Measurements from ENCODE around the gene CLIP2. TPM values are rescaled to one million over a fixed set of nuclear protein-coding genes. Genes with fewer than 3 reads are reported as not detected.
A peak's percentile ranks its signal among the peaks of the same experiment; 100 is the strongest.

The CLIP2 gene
- total RNA-seq, 1 donor from 2014 or later = 24.1 TPM

GRCh38 chr7:74306004-74306729 lies 17.0 kb downstream of the CLIP2 start:
- DNase-seq (no peak), ATAC-seq (peak in 1 of 2 donors; percentile 26)
- peaks cover 18% of the 10 kb centered on the region for H3K4me1 ChIP-seq
- H3K4me3 ChIP-seq = peak overlapping the region; percentile 32
- no peak overlapping the region for H3K27ac ChIP-seq
- intact Hi-C loops (cut with DNase I) = no loop called here
- H3K36me3 ChIP-seq = no peaks in the 10 kb centered on the region
- H3K9me3 ChIP-seq = no peaks in the 10 kb centered on the region
- H3K27me3 ChIP-seq (ENCODE audit: low read depth) = no peaks in the 10 kb centered on the region
- TF ChIP-seq, protein P1, sequence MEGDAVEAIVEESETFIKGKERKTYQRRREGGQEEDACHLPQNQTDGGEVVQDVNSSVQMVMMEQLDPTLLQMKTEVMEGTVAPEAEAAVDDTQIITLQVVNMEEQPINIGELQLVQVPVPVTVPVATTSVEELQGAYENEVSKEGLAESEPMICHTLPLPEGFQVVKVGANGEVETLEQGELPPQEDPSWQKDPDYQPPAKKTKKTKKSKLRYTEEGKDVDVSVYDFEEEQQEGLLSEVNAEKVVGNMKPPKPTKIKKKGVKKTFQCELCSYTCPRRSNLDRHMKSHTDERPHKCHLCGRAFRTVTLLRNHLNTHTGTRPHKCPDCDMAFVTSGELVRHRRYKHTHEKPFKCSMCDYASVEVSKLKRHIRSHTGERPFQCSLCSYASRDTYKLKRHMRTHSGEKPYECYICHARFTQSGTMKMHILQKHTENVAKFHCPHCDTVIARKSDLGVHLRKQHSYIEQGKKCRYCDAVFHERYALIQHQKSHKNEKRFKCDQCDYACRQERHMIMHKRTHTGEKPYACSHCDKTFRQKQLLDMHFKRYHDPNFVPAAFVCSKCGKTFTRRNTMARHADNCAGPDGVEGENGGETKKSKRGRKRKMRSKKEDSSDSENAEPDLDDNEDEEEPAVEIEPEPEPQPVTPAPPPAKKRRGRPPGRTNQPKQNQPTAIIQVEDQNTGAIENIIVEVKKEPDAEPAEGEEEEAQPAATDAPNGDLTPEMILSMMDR (IDR thresholded peaks at IDR 0.05) = no peak

- TF ChIP-seq, protein P1 (IDR thresholded peaks at IDR 0.05) = no peak
- no peaks in the 10 kb centered on the region for H3K36me3 ChIP-seq
- DNase-seq (no peak), ATAC-seq (peak; percentile 58 to 77)
- H3K9me3 ChIP-seq = no peaks in the 10 kb centered on the region
- no peaks in the 10 kb centered on the region for H3K27me3 ChIP-seq (ENCODE audit: low read depth)
- peak overlapping the region; percentile 32 for H3K4me3 ChIP-seq
- peaks cover 18% of the 10 kb centered on the region for H3K4me1 ChIP-seq
- intact Hi-C loops (cut with DNase I) = no loop called here
- no peak overlapping the region for H3K27ac ChIP-seq
These were observed 17.7 kb downstream of the CLIP2 start for GRCh38 chr7:74306730-74307469.

DNA sequence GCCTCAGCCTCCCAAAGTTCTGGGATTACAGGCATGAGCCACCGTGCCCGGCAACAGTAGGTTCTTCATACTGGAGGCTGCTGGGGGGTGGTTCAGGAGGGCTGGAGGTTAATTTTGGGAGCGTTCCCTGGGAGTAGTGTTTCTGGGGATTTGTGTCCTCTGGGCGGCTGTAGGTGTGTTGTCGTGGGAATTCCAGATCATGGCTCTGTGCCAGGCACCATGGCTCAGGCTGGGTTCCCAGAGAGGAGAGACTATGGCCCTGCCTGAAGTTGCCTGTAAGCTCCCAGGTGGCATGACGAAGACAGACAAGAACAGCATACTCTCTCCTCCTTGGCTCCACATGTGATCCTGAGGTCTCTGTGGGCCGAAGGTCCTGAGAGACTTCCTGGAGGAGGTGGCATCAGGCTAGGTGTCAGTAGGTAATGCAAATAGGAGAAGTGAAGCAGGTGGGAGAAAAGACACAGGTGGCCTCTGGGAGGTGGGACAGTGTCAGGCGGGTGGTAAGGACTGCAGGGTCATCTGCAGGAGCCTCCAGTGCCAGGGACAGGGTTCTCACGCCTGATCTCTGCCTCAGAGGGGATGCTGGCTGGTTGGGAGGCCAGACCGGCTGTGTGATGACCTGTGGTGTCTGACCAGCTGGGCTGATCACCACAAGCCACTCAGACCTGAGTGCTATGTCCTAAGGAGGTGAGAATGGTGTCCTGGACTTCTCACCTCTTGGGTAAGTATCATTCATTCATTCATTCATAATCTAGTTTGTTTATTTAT lies 18.7 kb downstream of the CLIP2 start:
- no peak for DNase-seq
- intact Hi-C loops (cut with DNase I) = no loop called here

GRCh38 chr7:74309181-74309580 lies 20.0 kb downstream of the CLIP2 start:
- TF ChIP-seq, protein P1 (IDR thresholded peaks at IDR 0.05) = no peak
- intact Hi-C loops (cut with DNase I) = no loop called here
- H3K4me1 ChIP-seq = peaks cover 18% of the 10 kb centered on the region
- ATAC-seq = no peak
- H3K4me3 ChIP-seq = no peak overlapping the region
- no peak for DNase-seq
- H3K36me3 ChIP-seq = no peaks in the 10 kb centered on the region
- no peaks in the 10 kb centered on the region for H3K9me3 ChIP-seq
- no peaks in the 10 kb centered on the region for H3K27me3 ChIP-seq (ENCODE audit: low read depth)
- no peak overlapping the region for H3K27ac ChIP-seq

More for the DNA sequence above, 18.7 kb downstream of the CLIP2 start:
- Histone ChIP-seq H3K9me3 (no peaks in the 10 kb centered on the region), H3K4me3 (no peak overlapping the region), H3K4me1 (peaks cover 18% of the 10 kb centered on the region), H3K27ac (no peak overlapping the region), H3K27me3 (ENCODE audit: low read depth) (no peaks in the 10 kb centered on the region), H3K36me3 (no peaks in the 10 kb centered on the region)
- TF ChIP-seq, protein P1 (IDR thresholded peaks at IDR 0.05) = no peak
- no peak for ATAC-seq

DNA sequence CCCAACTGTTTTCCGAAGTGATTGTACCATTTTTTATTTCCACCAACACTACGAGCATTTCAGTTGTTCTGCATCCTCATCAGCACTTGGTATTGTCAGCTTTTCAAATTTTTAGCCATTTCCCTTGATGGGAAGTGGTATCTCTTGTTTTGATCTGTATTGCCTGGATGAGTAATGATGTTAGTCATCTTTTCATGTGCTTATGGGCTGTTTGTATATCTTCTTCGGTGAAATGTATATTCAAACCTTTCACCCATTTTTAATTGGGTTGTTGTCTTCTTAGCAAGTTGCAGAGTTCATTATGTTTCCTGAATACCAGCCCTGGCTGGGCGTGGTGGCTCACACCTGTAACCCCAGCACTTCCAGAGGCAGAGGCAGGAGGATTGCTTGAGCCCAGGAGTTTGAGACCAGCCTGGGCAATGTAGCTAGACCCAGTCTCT lies 22.1 kb downstream of the CLIP2 start:
- no peak for DNase-seq
- H3K27me3 ChIP-seq (ENCODE audit: low read depth) = no peaks in the 10 kb centered on the region
- H3K27ac ChIP-seq = no peak overlapping the region
- no peak for ATAC-seq
- intact Hi-C loops (cut with DNase I) = no loop called here
- TF ChIP-seq, protein P1 (IDR thresholded peaks at IDR 0.05) = no peak
- H3K36me3 ChIP-seq = no peaks in the 10 kb centered on the region
- H3K4me3 ChIP-seq = no peak overlapping the region
- H3K4me1 ChIP-seq = peaks cover 12% of the 10 kb centered on the region
- no peaks in the 10 kb centered on the region for H3K9me3 ChIP-seq

Data from lower lobe of right lung (tissue), 2 donors.